Heart left ventricle (tissue), 16 donors: ENCODE data around the gene PCNT. TPM values are rescaled to one million over a fixed set of nuclear protein-coding genes. Genes with fewer than 3 reads are reported as not detected.
A peak's percentile ranks its signal among the peaks of the same experiment; 100 is the strongest.

Source experiments
- ATAC-seq, 4 donors: fragments of 200-7000 bp; cut with Tn5 transposase; one replicate each; pipeline ENCODE4 v1.9.1; 2020 to 2022; ENCODE audit warnings: moderate library complexity in 4 of 4, mild to moderate bottlenecking in 3 of 4, moderate number of reproducible peaks in 1 of 4
- DNase-seq, 5 donors: peaks; one replicate each; pipeline ENCODE4 v3.0.0-alpha.2; 2020
- H3K27ac ChIP-seq, 12 donors: fragments of 200-600 bp; sonication (generic) in 4 of 12; one replicate each; pipeline versions ENCODE4 v1.5.0 to v1.8.0; 2016 to 2022; ENCODE audit warnings: mild to moderate bottlenecking in 2 of 12
- H3K27me3 ChIP-seq, 9 donors: fragments of 200-600 bp; sonication (generic) in 2 of 9; one replicate each; pipeline versions ENCODE4 v1.5.1 to v1.8.0; 2016 to 2022; ENCODE audit warnings: mild to moderate bottlenecking in 3 of 9
- H3K36me3 ChIP-seq, 9 donors: fragments of 200-600 bp; sonication (generic) in 2 of 9; one replicate each; pipeline versions ENCODE4 v1.5.0 to v1.8.0; 2018 to 2022; ENCODE audit warnings: mild to moderate bottlenecking in 2 of 9
- H3K4me1 ChIP-seq, 12 donors: fragments of 200-600 bp; sonication (generic) in 4 of 12; one replicate each; pipeline versions ENCODE4 v1.5.0 to v1.8.0; 2016 to 2022; ENCODE audit warnings: mild to moderate bottlenecking in 3 of 12
- H3K4me3 ChIP-seq, 12 donors: fragments of 200-600 bp; sonication (generic) in 4 of 12; one replicate each; pipeline versions ENCODE4 v1.5.0 to v1.8.0; 2017 to 2022; ENCODE audit warnings: mild to moderate bottlenecking in 9 of 12, moderate library complexity in 4 of 12
- H3K9me3 ChIP-seq, 12 donors: fragments of 200-600 bp; sonication (generic) in 4 of 12; one replicate each; pipeline versions ENCODE4 v1.5.0 to v1.8.0; 2016 to 2022; ENCODE audit warnings: mild to moderate bottlenecking in 1 of 12
- CTCF ChIP-seq, 12 donors: fragments of 200-600 bp; sonication (generic) in 4 of 12; IDR thresholded peaks; one replicate each; pipeline versions ENCODE4 v1.5.0 to v1.8.0; 2018 to 2022; ENCODE audit warnings: antibody characterized with exemption in 12 of 12, mild to moderate bottlenecking in 5 of 12
- POLR2A ChIP-seq, 2 donors: fragments of 450-650 bp; IDR thresholded peaks; one replicate each; pipeline ENCODE4 v1.6.1; 2017; ENCODE audit warnings: antibody characterized with exemption in 2 of 2, mild to moderate bottlenecking in 2 of 2, moderate library complexity in 2 of 2
- WGBS, 4 donors: extraction: QIAGEN DNeasy Blood & Tissue Kit in 2 of 4; methylation state at CpG; one replicate each; pipeline versions ENCODE4 v1.1.5 to v1.1.7; 2013 to 2018; 5-methylcytosine and 5-hydroxymethylcytosine counted together
- intact Hi-C, 10 donors: fragments of 100-400 bp; cut with DNase I; formaldehyde crosslinking; loops; one replicate each; pipeline versions ENCODE4 v1.11.1 to v1.14.2; 2022
- polyA plus RNA-seq, 2 donors: library from polyadenylated mRNA; stranded (reverse); fragments of 200-250 nt; gene quantifications; one replicate each; pipeline ENCODE4 v1.2.3, GENCODE V29; 2013
- total RNA-seq, 9 donors: library from RNA; depleted of rRNA in 2 of 9; stranded (reverse); fragments of >200 nt in 2 of 9; fragmentation: NEBNext Ultra II Directional in 3 of 9; extraction: Animal tissue kit (Norgen Biotek cat#: 25700) in 3 of 9; gene quantifications; one replicate each; pipeline versions ENCODE4 v1.1.0 to v1.2.4, GENCODE V29; 2016 to 2023
- donor health status: ischemic (EF 13 %, LVEDD 7.1; RV severe dilation, severe dysfunction).
- donor health status: healthy with polysubstance abuse.
- donor health status: DM: no; HTN: yes; CAD: no.
- donor health status: DM: no; HTN: no; CAD: no.
- donor health status: ischemic (EF 25% LVEDD 6.9; RV normal size, moderate dysfunction).
- donor health status: ischemic (EF 25% LVEDD 5.7; RV mildly dilated, moderate dysfunction).
- donor health status: healthy.
- donor health status: DM: yes; HTN: yes; CAD: no.
- donor health status: ischemic (EF 35%, LVEDD 5.7; RV mildly dilated, moderate dysfunction).
- donor health status: nonischemic (EF 11% LVEDD 7.7; RV severe dilation, severe dysfunction).
- donor health status: DM: yes; HTN: yes; CAD: no.
- donor health status: PGD.
- donor health status: ischemic (EF 29% LVEDD 5.4; RV normal size, mild dysfunction).
- donor health status: nonischemic (EF 23%, LVEDD 6.1; RV moderate dilation, normal function).

PCNT gene
- total and polyA plus RNA-seq, 11 donors: 17.0 to 73.0 (median 36.7) TPM

- H3K4me1 ChIP-seq: peaks cover 0 to 38% (median 18%) of the 10 kb centered on the region in 12 donors
- H3K27me3 ChIP-seq: no peaks in the 10 kb centered on the region
- intact Hi-C loops: no loop called here
- DNase-seq (no peak), ATAC-seq (no peak)
- H3K36me3 ChIP-seq: peaks cover 0 to 20% (median 4%) of the 10 kb centered on the region in 9 donors
- H3K27ac ChIP-seq: no peak overlapping the region
- H3K4me3 ChIP-seq: no peak overlapping the region
- 90 to 93% (median 91%) methylated on average over 2 of the region's 2 CpGs for whole genome bisulfite sequencing, 4 donors
- TF ChIP-seq POLR2A (IDR thresholded peaks at IDR 0.05): no peak
- no peak for TF ChIP-seq CTCF (IDR thresholded peaks at IDR 0.05)
- H3K9me3 ChIP-seq: no peaks in the 10 kb centered on the region
Observed at GRCh38 chr21:46474382-46474781, 150.4 kb downstream of the PCNT start.

DNA sequence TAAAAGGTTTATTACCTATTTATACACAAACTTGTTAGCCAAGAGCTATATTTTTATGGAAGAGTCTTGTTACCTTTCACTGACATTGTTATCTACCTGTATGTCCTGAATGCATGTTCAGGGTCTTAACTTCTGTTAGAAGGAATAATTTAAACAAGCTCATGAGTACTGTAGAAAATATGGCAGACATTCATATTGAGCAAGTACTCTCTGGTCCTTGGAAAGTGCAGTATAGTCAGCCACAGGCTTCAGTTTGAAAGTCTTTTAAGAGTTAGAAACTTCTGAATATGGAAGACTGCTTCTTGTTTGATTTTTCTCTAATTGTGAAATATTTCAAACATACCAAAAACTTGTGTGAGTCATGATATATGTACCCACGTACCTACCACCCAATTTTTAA, 151.3 kb downstream of the PCNT start:
- Histone ChIP-seq H3K27ac (no peak overlapping the region), H3K9me3 (no peaks in the 10 kb centered on the region), H3K4me3 (no peak overlapping the region), H3K36me3 (peaks cover 0 to 21% (median under 1%) of the 10 kb centered on the region in 9 donors), H3K4me1 (peaks cover 0 to 38% (median 18%) of the 10 kb centered on the region in 12 donors), H3K27me3 (no peaks in the 10 kb centered on the region)
- WGBS, 4 donors: 92 to 100% (median 94%) methylated on average over 1 of the region's 1 CpG
- no peak for DNase-seq
- no peak for ATAC-seq
- intact Hi-C loops: no loop called here
- TF ChIP-seq CTCF (IDR thresholded peaks at IDR 0.05) (no peak), POLR2A (IDR thresholded peaks at IDR 0.05) (no peak)

- H3K36me3 ChIP-seq: peaks cover 0 to 23% (median 5%) of the 10 kb centered on the region in 9 donors
- WGBS, 4 donors: 94 to 96% (median 95%) methylated on average over 7 of the region's 7 CpGs
- no peaks in the 10 kb centered on the region for H3K27me3 ChIP-seq
- no peak overlapping the region for H3K27ac ChIP-seq
- no peak overlapping the region for H3K4me3 ChIP-seq
- peaks cover 0 to 25% (median 13%) of the 10 kb centered on the region in 12 donors for H3K4me1 ChIP-seq
- no peaks in the 10 kb centered on the region for H3K9me3 ChIP-seq
- DNase-seq: no peak
- no peak for ATAC-seq
- TF ChIP-seq POLR2A (IDR thresholded peaks at IDR 0.05): no peak
- no peak for TF ChIP-seq CTCF (IDR thresholded peaks at IDR 0.05)
- intact Hi-C loops: no loop called here
Observed at GRCh38 chr21:46477765-46478164, 153.8 kb downstream of the PCNT start.

DNA sequence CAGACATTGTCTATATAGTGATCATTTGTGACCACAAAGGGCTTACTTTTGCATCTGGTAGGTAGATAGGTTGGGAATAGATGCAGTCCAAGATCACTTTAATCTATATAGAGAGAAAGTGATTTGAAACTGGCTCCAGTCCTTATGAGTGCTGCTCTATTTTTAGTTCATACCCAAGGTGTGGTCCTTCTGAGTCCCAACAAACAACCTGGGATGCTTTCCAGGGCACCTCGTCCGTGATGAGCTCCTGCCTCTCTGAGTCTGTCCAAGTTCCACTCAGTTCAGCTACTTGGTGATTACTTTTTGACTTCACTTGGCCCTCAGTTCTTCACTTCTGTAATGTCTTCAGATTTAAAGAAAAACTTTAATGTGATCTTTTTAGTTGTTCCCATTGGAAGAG, 155.0 kb downstream of the PCNT start:
- 13 to 27% (median 26%) methylated on average over 2 of the region's 2 CpGs for WGBS, 4 donors
- Histone ChIP-seq H3K36me3 (peaks cover 0 to 23% (median 5%) of the 10 kb centered on the region in 9 donors), H3K9me3 (no peaks in the 10 kb centered on the region), H3K27me3 (no peaks in the 10 kb centered on the region), H3K4me3 (no peak overlapping the region), H3K4me1 (peaks cover 0 to 34% (median 18%) of the 10 kb centered on the region in 12 donors), H3K27ac (no peak overlapping the region)
- DNase-seq (no peak), ATAC-seq (peak in 1 of 4 donors; percentile 38)
- intact Hi-C loops: no loop called here
- no peak for TF ChIP-seq CTCF (IDR thresholded peaks at IDR 0.05)
- no peak for TF ChIP-seq POLR2A (IDR thresholded peaks at IDR 0.05)
